ENCODE data around the gene ANKRD61. TPM values are rescaled to one million over a fixed set of nuclear protein-coding genes. Genes with fewer than 3 reads are reported as not detected.

ANKRD61 gene
- polyA plus RNA-seq, 3 donors, result not detected

- TF ChIP-seq CTCF (IDR thresholded peaks at IDR 0.05), result no peak
- Mint-ChIP-seq H3K4me1 (peaks cover 2% of the 10 kb centered on the region), H3K27me3 (ENCODE audit: low read depth in 3 of 3) (peaks cover 0 to 2% (median 0%) of the 10 kb centered on the region in 3 donors), H3K27ac (no peak overlapping the region), H3K36me3 (peaks cover 73 to 92% of the 10 kb centered on the region in 2 donors), H3K4me3 (no peak overlapping the region), H3K9me3 (no peaks in the 10 kb centered on the region)
- DNase-seq, result no peak
- Histone ChIP-seq H4K20me1 (ENCODE audit: insufficient read depth, low read length) (no peaks in the 10 kb centered on the region), H3K9ac (ENCODE audit: insufficient read depth, low read length, poor library complexity, severe bottlenecking) (no peak overlapping the region), H3K9me3 (replicated peaks in 1 of 2; ENCODE audit: control insufficient read depth in 1 of 2, insufficient read depth in 1 of 2, low read length in 2 of 2) (no peaks in the 10 kb centered on the region), H3K27ac (ENCODE audit: low read depth in 1 of 2, low read length in 2 of 2) (no peak overlapping the region), H3K27me3 (ENCODE audit: control insufficient read depth in 2 of 2, insufficient read depth in 2 of 2, low read length in 2 of 2) (no peaks in the 10 kb centered on the region), H3K4me3 (replicated peaks in 1 of 3; ENCODE audit: low read depth in 2 of 3, low read length in 3 of 3) (no peak overlapping the region), H3K79me2 (ENCODE audit: insufficient read depth, low read length) (peaks cover 11% of the 10 kb centered on the region), H3K36me3 (replicated peaks in 1 of 2; ENCODE audit: control insufficient read depth in 1 of 2, insufficient read depth in 2 of 2, low read length in 2 of 2) (peaks cover 69 to 95% of the 10 kb centered on the region in 2 donors), H3K4me1 (ENCODE audit: control insufficient read depth in 1 of 2, insufficient read depth in 2 of 2, low read length in 2 of 2) (no peaks in the 10 kb centered on the region), H3K4me2 (replicated peaks; ENCODE audit: extremely low read depth, low read length, poor library complexity, severe bottlenecking) (no peak overlapping the region), H2AFZ (ENCODE audit: insufficient read depth, low read depth, low read length, poor library complexity, severe bottlenecking) (no peak overlapping the region)
- 99% methylated on average over 9 of the region's 10 CpGs for WGBS (ENCODE audit: insufficient coverage)
- intact Hi-C loops (cut with micrococcal nuclease), result no loop called here
Observed at GRCh38 chr7:6035165-6035564, 4.0 kb downstream of the ANKRD61 start.

GRCh38 chr7:6035686-6036085, 4.5 kb downstream of the ANKRD61 start:
- Mint-ChIP-seq H3K36me3 (peaks cover 76 to 92% of the 10 kb centered on the region in 2 donors), H3K27me3 (ENCODE audit: low read depth in 3 of 3) (peaks cover 0 to 2% (median 0%) of the 10 kb centered on the region in 3 donors), H3K27ac (no peak overlapping the region), H3K4me3 (no peak overlapping the region), H3K9me3 (no peaks in the 10 kb centered on the region), H3K4me1 (no peaks in the 10 kb centered on the region)
- Histone ChIP-seq H2AFZ (ENCODE audit: insufficient read depth, low read depth, low read length, poor library complexity, severe bottlenecking) (no peak overlapping the region), H3K9me3 (replicated peaks in 1 of 2; ENCODE audit: control insufficient read depth in 1 of 2, insufficient read depth in 1 of 2, low read length in 2 of 2) (no peaks in the 10 kb centered on the region), H3K9ac (ENCODE audit: insufficient read depth, low read length, poor library complexity, severe bottlenecking) (no peak overlapping the region), H3K79me2 (ENCODE audit: insufficient read depth, low read length) (peaks cover 11% of the 10 kb centered on the region), H3K4me2 (replicated peaks; ENCODE audit: extremely low read depth, low read length, poor library complexity, severe bottlenecking) (no peak overlapping the region), H3K4me3 (replicated peaks in 1 of 3; ENCODE audit: low read depth in 2 of 3, low read length in 3 of 3) (no peak overlapping the region), H3K36me3 (replicated peaks in 1 of 2; ENCODE audit: control insufficient read depth in 1 of 2, insufficient read depth in 2 of 2, low read length in 2 of 2) (peaks cover 72 to 96% of the 10 kb centered on the region in 2 donors), H4K20me1 (ENCODE audit: insufficient read depth, low read length) (no peaks in the 10 kb centered on the region), H3K27ac (ENCODE audit: low read depth in 1 of 2, low read length in 2 of 2) (no peak overlapping the region), H3K27me3 (ENCODE audit: control insufficient read depth in 2 of 2, insufficient read depth in 2 of 2, low read length in 2 of 2) (no peaks in the 10 kb centered on the region), H3K4me1 (ENCODE audit: control insufficient read depth in 1 of 2, insufficient read depth in 2 of 2, low read length in 2 of 2) (no peaks in the 10 kb centered on the region)
- 98% methylated on average over 12 of the region's 13 CpGs for WGBS (ENCODE audit: insufficient coverage)
- no peak for TF ChIP-seq CTCF (IDR thresholded peaks at IDR 0.05)
- DNase-seq, result no peak
- intact Hi-C loops (cut with micrococcal nuclease), result no loop called here
